Uterus (tissue), 4 donors: Measurements from ENCODE around the gene GPR183. TPM values are rescaled to one million over a fixed set of nuclear protein-coding genes. Genes with fewer than 3 reads are reported as not detected.

Experiments
- DNase-seq, 2 donors: peaks; one replicate each; pipeline ENCODE4 v3.0.0-alpha.2; 2019 to 2020
- H3K27ac ChIP-seq, 2 donors: fragments of 200-600 bp; sonication (generic); 1 replicate in 1 of 2; 2 replicates in 1 of 2; pipeline ENCODE4 v1.5.1; 2016 to 2018
- H3K27me3 ChIP-seq, 2 donors: fragments of 200-600 bp; sonication (generic); one replicate each; pipeline ENCODE4 v1.5.1; 2018 to 2019; ENCODE audit warnings: control low read depth in 1 of 2
- H3K36me3 ChIP-seq, 2 donors: fragments of 200-600 bp; sonication (generic); one replicate each; pipeline ENCODE4 v1.5.1; 2019; ENCODE audit warnings: control low read depth in 1 of 2
- H3K4me1 ChIP-seq, 2 donors: fragments of 200-600 bp; sonication (generic); one replicate each; pipeline ENCODE4 v1.5.1; 2018 to 2019; ENCODE audit warnings: control low read depth in 1 of 2
- H3K4me3 ChIP-seq, 2 donors: fragments of 200-600 bp; sonication (generic); 1 replicate in 1 of 2; 2 replicates in 1 of 2; pipeline ENCODE4 v1.5.1; 2018 to 2019; ENCODE audit warnings: mild to moderate bottlenecking in 1 of 2
- H3K9me3 ChIP-seq, 2 donors: fragments of 200-600 bp; sonication (generic); one replicate each; pipeline ENCODE4 v1.5.1; 2019; ENCODE audit warnings: control low read depth in 1 of 2
- POLR2A ChIP-seq, 2 donors: fragments of 450-650 bp; IDR thresholded peaks; one replicate each; pipeline ENCODE4 v1.6.1; 2016; ENCODE audit warnings: antibody characterized with exemption in 2 of 2, mild to moderate bottlenecking in 1 of 2, moderate library complexity in 1 of 2
- intact Hi-C: fragments of 100-400 bp; cut with DNase I; formaldehyde crosslinking; loops from one replicate; pipeline ENCODE4 v1.15.1; 2023; ENCODE audit warnings: low total_unique reads
- total RNA-seq, 4 donors: library from RNA; depleted of rRNA in 3 of 4; stranded (reverse); fragments of >200 nt in 3 of 4; gene quantifications; one replicate each; pipeline versions ENCODE4 v1.1.0 to v1.2.4, GENCODE V29; 2014 to 2023
- TF ChIP-seq, protein P1 (sequence below), 4 experiments: fragments of 200-600 bp in 2 of 4; fragments of 450-650 bp in 2 of 4; sonication (generic) in 2 of 4; IDR thresholded peaks; one replicate each; pipeline ENCODE4 v1.5.1; 2016 to 2019; ENCODE audit warnings: antibody characterized with exemption in 4 of 4, mild to moderate bottlenecking in 2 of 4, moderate library complexity in 1 of 4
- donor health status: DM: yes; HTN: yes; CAD: no.

The GPR183 gene
- total RNA-seq, 4 donors from 2014 or later, result 2.0 to 10.8 (median 3.8) TPM

DNA sequence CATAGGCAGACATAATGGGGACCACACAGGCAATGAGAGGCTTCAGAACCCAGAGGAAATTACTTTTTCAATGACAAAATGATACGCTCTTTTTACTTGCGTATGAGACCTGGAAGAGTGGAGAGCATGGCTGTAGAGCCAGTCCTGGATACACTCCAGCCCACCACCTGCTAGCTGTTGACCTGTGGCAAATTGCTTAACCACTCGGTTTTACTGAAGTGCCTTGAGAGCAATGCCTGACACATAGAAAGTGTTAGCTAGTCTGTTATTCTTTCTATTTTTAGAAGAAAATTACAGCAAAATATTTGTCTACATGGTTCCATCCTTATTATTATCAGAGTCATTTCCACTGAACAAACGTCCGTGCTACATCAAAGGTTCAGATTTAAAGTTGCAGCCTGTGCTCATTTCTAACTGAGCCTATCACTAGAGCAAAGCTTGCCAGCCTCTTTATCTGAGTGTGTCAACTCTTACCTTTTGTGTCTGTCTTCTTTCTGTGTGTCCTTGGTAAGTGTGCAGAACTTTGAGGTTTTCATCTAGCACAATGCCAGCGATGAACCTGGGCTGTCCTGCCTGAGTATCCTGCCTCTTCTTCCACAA, 9.6 kb upstream of the GPR183 start:
- DNase-seq, result no peak
- no peaks in the 10 kb centered on the region for H3K9me3 ChIP-seq
- intact Hi-C loops, result no loop called here
- no peak overlapping the region for H3K27ac ChIP-seq
- no peaks in the 10 kb centered on the region for H3K36me3 ChIP-seq
- H3K4me1 ChIP-seq, result no peaks in the 10 kb centered on the region
- no peaks in the 10 kb centered on the region for H3K27me3 ChIP-seq
- H3K4me3 ChIP-seq, result no peak overlapping the region
- no peak for TF ChIP-seq POLR2A (IDR thresholded peaks at IDR 0.05)
- TF ChIP-seq, protein P1, sequence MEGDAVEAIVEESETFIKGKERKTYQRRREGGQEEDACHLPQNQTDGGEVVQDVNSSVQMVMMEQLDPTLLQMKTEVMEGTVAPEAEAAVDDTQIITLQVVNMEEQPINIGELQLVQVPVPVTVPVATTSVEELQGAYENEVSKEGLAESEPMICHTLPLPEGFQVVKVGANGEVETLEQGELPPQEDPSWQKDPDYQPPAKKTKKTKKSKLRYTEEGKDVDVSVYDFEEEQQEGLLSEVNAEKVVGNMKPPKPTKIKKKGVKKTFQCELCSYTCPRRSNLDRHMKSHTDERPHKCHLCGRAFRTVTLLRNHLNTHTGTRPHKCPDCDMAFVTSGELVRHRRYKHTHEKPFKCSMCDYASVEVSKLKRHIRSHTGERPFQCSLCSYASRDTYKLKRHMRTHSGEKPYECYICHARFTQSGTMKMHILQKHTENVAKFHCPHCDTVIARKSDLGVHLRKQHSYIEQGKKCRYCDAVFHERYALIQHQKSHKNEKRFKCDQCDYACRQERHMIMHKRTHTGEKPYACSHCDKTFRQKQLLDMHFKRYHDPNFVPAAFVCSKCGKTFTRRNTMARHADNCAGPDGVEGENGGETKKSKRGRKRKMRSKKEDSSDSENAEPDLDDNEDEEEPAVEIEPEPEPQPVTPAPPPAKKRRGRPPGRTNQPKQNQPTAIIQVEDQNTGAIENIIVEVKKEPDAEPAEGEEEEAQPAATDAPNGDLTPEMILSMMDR (IDR thresholded peaks at IDR 0.05), result no peak

DNA sequence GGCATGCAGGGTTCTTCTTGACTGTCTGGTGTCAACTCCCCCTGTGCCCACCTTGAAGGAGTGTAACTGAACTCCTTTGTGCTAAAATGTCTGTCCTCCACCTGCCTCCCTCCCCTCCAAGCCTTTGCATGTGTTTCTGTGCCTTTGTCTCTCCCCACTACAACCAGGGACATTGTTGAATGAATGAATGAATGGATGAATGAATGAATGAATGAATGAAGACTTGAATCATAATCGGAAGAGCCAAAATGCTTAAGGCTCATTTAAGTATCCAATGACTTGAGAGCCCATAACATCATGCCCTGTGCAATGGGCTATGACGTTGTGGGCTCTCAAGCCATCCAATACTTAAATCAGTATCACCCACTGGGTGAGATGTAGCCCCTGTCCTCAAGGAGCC, 9.0 kb upstream of the GPR183 start:
- Histone ChIP-seq H3K27ac (no peak overlapping the region), H3K4me1 (peaks cover 0 to 2% of the 10 kb centered on the region in 2 donors), H3K36me3 (no peaks in the 10 kb centered on the region), H3K9me3 (no peaks in the 10 kb centered on the region), H3K27me3 (no peaks in the 10 kb centered on the region), H3K4me3 (no peak overlapping the region)
- TF ChIP-seq, protein P1 (IDR thresholded peaks at IDR 0.05), result no peak
- no peak for TF ChIP-seq POLR2A (IDR thresholded peaks at IDR 0.05)
- no peak for DNase-seq
- intact Hi-C loops, result no loop called here

DNA sequence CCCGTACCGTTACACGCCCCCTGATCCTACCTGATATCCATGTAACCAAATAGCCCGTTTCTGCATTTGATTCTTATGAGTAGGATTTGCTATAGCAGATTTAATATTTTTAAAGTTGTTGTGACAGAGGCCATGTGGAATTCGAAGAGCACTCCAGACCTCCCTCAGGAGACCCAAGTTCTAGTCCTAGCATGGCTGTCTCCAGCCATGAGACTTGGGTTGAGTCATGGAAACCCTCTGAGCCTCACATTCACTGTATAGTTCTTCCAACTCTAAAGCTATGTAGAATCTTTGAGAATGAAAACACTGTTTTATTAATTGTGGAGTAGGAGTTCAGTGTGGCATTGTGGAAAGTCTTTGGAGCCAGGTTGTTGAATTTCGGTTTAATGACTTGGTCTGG, 8.0 kb upstream of the GPR183 start:
- no peaks in the 10 kb centered on the region for H3K9me3 ChIP-seq
- H3K36me3 ChIP-seq, result no peaks in the 10 kb centered on the region
- no peak overlapping the region for H3K27ac ChIP-seq
- H3K4me3 ChIP-seq, result no peak overlapping the region
- TF ChIP-seq, protein P1 (IDR thresholded peaks at IDR 0.05), result no peak
- no peak for TF ChIP-seq POLR2A (IDR thresholded peaks at IDR 0.05)
- H3K4me1 ChIP-seq, result peaks cover 0 to 12% of the 10 kb centered on the region in 2 donors
- H3K27me3 ChIP-seq, result no peaks in the 10 kb centered on the region
- intact Hi-C loops, result no loop called here
- no peak for DNase-seq

DNA sequence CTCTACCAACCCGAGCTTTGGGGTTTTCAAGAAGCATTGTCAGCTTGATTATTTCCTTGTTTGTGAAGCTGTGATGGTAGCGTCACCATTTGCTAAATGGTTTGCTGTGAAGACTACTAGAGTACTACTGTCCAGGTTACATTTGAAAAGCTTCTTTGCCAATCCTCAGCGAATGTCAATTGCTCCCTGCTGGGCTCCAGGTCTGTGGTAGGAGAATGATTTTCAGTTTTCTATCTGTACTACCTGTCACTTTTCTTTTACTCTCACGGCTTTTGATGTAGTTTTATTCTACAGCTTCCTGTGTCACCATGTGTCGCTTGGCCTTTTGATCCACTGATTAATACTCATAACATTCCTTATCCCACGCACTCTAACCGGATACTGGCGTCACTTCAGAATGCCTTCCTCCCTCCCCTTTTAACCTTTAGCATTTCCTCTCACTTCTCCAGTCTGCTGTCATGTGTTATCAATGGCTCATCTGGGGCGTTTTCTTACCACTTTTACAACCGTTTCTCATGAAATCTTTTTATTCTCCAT, 7.5 kb upstream of the GPR183 start:
- DNase-seq, result no peak
- Histone ChIP-seq H3K27me3 (no peaks in the 10 kb centered on the region), H3K4me1 (peaks cover 0 to 13% of the 10 kb centered on the region in 2 donors), H3K9me3 (no peaks in the 10 kb centered on the region), H3K27ac (no peak overlapping the region), H3K4me3 (no peak overlapping the region), H3K36me3 (no peaks in the 10 kb centered on the region)
- TF ChIP-seq, protein P1 (IDR thresholded peaks at IDR 0.05), result no peak
- no peak for TF ChIP-seq POLR2A (IDR thresholded peaks at IDR 0.05)
- intact Hi-C loops, result no loop called here

DNA sequence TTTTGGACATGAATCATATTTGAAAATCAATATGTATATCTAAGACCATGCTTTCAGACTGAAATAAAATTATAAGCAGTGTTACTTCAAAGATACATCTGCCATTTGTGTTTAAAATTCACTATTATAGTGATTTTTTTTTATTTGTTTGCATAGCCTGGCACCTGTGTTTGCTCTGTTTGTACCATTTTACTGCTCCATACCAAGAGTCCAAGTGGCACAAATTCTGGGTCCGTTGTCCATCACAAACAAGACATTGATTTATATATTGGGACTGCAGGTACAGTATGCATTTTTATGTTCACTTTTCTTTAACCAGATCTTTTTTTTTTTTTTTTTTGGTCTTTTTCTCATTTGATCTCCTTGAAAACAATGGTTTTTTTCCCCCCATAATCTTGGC, 6.7 kb upstream of the GPR183 start:
- no peak for TF ChIP-seq POLR2A (IDR thresholded peaks at IDR 0.05)
- TF ChIP-seq, protein P1 (IDR thresholded peaks at IDR 0.05), result no peak
- peaks cover 0 to 13% of the 10 kb centered on the region in 2 donors for H3K4me1 ChIP-seq
- no peak overlapping the region for H3K4me3 ChIP-seq
- intact Hi-C loops, result no loop called here
- no peaks in the 10 kb centered on the region for H3K27me3 ChIP-seq
- no peak for DNase-seq
- no peak overlapping the region for H3K27ac ChIP-seq
- H3K36me3 ChIP-seq, result no peaks in the 10 kb centered on the region
- no peaks in the 10 kb centered on the region for H3K9me3 ChIP-seq
